Kidney epithelial cell (primary cell): ENCODE data around the gene ITPR3. TPM values are rescaled to one million over a fixed set of nuclear protein-coding genes. Genes with fewer than 3 reads are reported as not detected.

Source experiments
- DNase-seq: peaks from one replicate; pipeline ENCODE4 v3.0.0-alpha.2; 2010; ENCODE audit warnings: low read depth
- H3K27me3 ChIP-seq: 2 replicates; pipeline ENCODE4 v1.6.0; 2011; ENCODE audit warnings: low read length; ENCODE audit not compliant: control insufficient read depth, insufficient read depth
- H3K36me3 ChIP-seq: 2 replicates; pipeline ENCODE4 v1.5.1; 2011; ENCODE audit warnings: low read length; ENCODE audit not compliant: control insufficient read depth, insufficient read depth
- H3K4me3 ChIP-seq: 2 replicates; pipeline ENCODE4 v1.5.1; 2011; ENCODE audit warnings: low read depth, mild to moderate bottlenecking, control low read depth, low read length
- total RNA-seq: library from RNA; depleted of rRNA; stranded (reverse); fragments of >200 nt; gene quantifications from 2 replicates; pipeline ENCODE4 v1.2.3, GENCODE V29; 2015
- TF ChIP-seq, protein P1 (sequence below): IDR thresholded peaks from 2 replicates; pipeline ENCODE4 v1.5.1; 2011; ENCODE audit warnings: mild to moderate bottlenecking, moderate library complexity, low read length, control low read depth, inconsistent platforms; ENCODE audit not compliant: insufficient read depth, poor library complexity, severe bottlenecking

ITPR3 gene
- total RNA-seq, 1 donor from 2014 or later, result 147 TPM

GRCh38 chr6:33707771-33708170, 86.6 kb downstream of the ITPR3 start:
- DNase-seq, result no peak
- no peaks in the 10 kb centered on the region for H3K36me3 ChIP-seq
- TF ChIP-seq, protein P1, sequence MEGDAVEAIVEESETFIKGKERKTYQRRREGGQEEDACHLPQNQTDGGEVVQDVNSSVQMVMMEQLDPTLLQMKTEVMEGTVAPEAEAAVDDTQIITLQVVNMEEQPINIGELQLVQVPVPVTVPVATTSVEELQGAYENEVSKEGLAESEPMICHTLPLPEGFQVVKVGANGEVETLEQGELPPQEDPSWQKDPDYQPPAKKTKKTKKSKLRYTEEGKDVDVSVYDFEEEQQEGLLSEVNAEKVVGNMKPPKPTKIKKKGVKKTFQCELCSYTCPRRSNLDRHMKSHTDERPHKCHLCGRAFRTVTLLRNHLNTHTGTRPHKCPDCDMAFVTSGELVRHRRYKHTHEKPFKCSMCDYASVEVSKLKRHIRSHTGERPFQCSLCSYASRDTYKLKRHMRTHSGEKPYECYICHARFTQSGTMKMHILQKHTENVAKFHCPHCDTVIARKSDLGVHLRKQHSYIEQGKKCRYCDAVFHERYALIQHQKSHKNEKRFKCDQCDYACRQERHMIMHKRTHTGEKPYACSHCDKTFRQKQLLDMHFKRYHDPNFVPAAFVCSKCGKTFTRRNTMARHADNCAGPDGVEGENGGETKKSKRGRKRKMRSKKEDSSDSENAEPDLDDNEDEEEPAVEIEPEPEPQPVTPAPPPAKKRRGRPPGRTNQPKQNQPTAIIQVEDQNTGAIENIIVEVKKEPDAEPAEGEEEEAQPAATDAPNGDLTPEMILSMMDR, result no peak
- no peaks in the 10 kb centered on the region for H3K27me3 ChIP-seq
- H3K4me3 ChIP-seq, result no peak overlapping the region

GRCh38 chr6:33708516-33709204, 87.5 kb downstream of the ITPR3 start:
- DNase-seq, result no peak
- Histone ChIP-seq H3K4me3 (no peak overlapping the region), H3K36me3 (no peaks in the 10 kb centered on the region), H3K27me3 (no peaks in the 10 kb centered on the region)
- TF ChIP-seq, protein P1, result no peak

DNA sequence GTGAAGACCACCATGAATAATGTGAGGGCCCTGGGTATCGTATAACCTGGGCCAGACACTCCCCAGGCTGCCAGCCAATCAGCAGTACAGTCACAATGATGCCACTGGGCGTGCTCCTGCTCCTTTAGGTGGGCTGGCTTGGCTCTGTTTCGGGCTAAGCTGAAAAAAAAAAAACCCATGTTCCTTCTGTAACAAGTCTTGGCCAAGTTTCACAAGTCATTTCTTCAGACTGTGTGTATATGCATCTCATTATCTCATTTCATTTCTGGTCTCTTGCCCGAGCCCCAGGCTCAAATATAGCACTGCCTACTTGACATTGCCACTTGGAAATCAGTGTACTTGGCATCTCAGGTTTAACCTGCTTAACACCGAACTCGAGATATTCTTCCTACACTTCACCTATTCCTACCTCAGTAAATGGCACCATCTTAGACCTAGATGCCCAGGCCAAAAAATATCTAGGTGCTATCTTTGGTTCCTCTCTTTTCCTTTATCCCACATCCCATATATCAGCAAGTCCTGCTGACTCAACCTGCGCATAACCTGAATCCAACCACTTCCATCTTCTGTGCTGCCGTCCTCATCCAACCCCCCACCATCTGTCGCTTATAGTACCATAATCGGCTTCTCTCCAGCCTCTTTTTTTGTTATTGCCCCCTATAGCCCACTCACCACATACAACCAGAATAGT, 88.6 kb downstream of the ITPR3 start:
- no peak for DNase-seq
- no peaks in the 10 kb centered on the region for H3K27me3 ChIP-seq
- H3K36me3 ChIP-seq, result no peaks in the 10 kb centered on the region
- TF ChIP-seq, protein P1, result no peak
- H3K4me3 ChIP-seq, result no peak overlapping the region

DNA sequence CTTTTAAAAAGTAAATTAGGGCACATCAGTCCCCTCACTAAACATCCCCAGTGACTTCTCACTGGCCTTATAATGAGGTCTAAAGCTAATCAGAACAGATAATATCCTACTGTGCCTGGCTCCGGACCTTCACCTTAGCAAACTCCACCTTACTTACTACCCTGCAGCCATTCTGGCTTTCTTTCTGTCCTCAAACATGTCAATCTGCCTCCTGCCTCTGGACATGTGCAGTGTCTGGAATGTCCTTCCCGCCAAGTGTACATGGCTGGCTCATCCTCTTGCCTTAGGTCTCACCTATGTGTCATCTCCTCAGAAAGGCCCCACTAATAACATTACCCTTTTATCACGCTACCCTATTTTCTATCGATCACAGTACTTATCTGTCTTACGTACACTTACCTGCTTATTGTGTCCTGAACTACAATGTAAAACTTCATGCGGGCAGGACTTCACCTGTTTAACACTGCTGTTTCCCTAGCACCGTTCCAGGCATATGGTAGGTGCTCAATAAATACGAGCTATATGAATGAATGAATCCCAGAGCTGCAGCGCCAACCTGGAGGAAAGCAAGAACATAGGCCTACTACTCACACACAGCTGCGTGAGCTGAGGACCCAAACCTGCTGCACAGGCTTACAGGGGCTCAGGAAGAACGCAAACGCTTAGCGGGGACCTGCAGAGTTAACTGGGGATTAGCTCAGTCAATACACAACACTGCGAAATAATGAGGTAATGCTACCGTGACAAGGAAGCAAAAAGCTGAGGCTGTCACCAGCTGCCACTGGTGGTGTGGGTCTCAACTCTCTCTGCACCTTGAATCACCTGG, 89.4 kb downstream of the ITPR3 start:
- no peaks in the 10 kb centered on the region for H3K27me3 ChIP-seq
- TF ChIP-seq, protein P1, result no peak
- no peak for DNase-seq
- no peaks in the 10 kb centered on the region for H3K36me3 ChIP-seq
- peak overlapping the region; percentile 90 for H3K4me3 ChIP-seq

DNA sequence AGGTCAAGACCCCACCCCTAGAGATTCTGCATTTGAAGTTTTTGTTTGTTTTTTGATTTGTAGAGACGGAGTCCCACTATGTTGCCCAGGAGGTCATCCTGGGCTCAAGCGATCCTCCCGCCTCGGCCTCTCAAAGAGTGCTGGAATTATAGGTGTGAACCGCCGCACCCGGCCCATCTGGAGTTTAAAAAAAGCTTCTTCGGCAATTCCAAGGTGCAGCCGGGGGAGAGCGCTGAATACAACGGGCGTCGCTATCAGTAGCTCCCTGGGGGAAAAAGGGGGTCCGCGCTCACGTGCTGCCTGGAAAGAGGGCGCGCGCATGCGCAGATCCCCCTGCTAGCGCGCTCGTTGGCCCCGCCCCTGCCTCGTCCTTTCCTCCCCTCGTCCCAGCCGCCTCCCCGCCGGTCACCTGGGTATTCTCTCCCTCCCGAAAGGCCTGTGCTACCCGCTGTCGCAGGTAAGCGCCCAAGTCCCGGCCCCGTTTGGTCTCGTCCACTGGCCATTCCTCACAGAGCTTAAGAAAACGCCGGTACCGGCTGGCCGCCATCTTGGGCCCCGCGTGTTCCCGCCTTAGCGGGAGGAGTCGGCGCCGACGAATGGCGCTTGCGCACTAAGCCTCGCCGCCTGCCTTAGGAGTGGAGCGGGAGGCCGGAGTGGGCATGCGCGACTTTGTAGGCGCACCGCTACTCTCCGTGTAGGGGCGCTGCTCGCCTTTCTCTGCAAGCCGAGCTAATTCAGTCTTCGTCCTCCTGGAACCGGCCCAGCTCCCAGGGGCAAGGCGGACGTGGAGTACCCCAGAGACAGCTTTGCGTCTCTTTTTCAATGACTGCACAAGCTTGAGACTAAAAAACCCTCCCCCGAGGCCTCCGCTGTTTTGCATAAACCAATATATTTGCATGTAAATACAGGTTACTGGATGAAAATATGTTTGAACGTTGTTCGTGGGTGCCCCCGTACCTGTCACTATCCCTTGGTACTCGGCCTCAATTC, 90.3 kb downstream of the ITPR3 start, which contains the start of gene UQCC2:
Gene UQCC2 (minus strand): TSS at position 561 of the 990 bp plus-strand sequence. CDS start 14 bp downstream, at position 547.
- TF ChIP-seq, protein P1, result peak; percentile 81
- H3K4me3 ChIP-seq, result peak within 1 kb of the TSS; percentile 90
- peak; percentile 79 for DNase-seq
- no peaks in the 10 kb centered on the region for H3K27me3 ChIP-seq
- no peaks in the 10 kb centered on the region for H3K36me3 ChIP-seq
